Endothelial cell (in vitro differentiated cells): ENCODE data around the gene ODAPH. TPM values are rescaled to one million over a fixed set of nuclear protein-coding genes. Genes with fewer than 3 reads are reported as not detected.

ENCODE experiments used
- DNase-seq: peaks from one replicate; pipeline ENCODE4 v3.0.0; 2021; ENCODE audit warnings: low spot score
- H3K27ac Mint-ChIP-seq: one replicate; pipeline ENCODE4 v1.8.0; 2021; ENCODE audit warnings: mixed read lengths, inconsistent platforms; ENCODE audit not compliant: unreplicated experiment
- H3K27me3 Mint-ChIP-seq: one replicate; pipeline ENCODE4 v1.8.0; 2021; ENCODE audit warnings: mild to moderate bottlenecking, moderate library complexity, mixed read lengths, inconsistent platforms; ENCODE audit not compliant: unreplicated experiment
- H3K36me3 Mint-ChIP-seq: one replicate; pipeline ENCODE4 v1.8.0; 2021; ENCODE audit warnings: mild to moderate bottlenecking, low read depth, mixed read lengths, inconsistent platforms; ENCODE audit not compliant: unreplicated experiment
- H3K4me1 Mint-ChIP-seq: one replicate; pipeline ENCODE4 v1.8.0; 2021; ENCODE audit warnings: mild to moderate bottlenecking, mixed read lengths, inconsistent platforms; ENCODE audit not compliant: unreplicated experiment
- H3K4me3 Mint-ChIP-seq: one replicate; pipeline ENCODE4 v1.8.0; 2021; ENCODE audit warnings: mild to moderate bottlenecking, mixed read lengths, inconsistent platforms; ENCODE audit not compliant: unreplicated experiment
- H3K9me3 Mint-ChIP-seq: one replicate; pipeline ENCODE4 v1.8.0; 2021; ENCODE audit warnings: mixed read lengths, inconsistent platforms; ENCODE audit not compliant: unreplicated experiment
- total RNA-seq: library from RNA; stranded (reverse); fragmentation: NEBNext Ultra II Directional; extraction: Animal tissue kit (Norgen Biotek cat#: 25700); gene quantifications from one replicate; pipeline ENCODE4 v1.2.1, GENCODE V29; 2021; ENCODE audit not compliant: unreplicated experiment
- TF ChIP-seq, protein P1 (sequence below): fragments of 200-600 bp; sonication (generic); IDR thresholded peaks from one replicate; pipeline ENCODE4 v1.5.0; 2021; ENCODE audit warnings: antibody characterized with exemption; ENCODE audit not compliant: unreplicated experiment

The ODAPH gene
- total RNA-seq, 1 donor from 2014 or later, result not detected

DNA sequence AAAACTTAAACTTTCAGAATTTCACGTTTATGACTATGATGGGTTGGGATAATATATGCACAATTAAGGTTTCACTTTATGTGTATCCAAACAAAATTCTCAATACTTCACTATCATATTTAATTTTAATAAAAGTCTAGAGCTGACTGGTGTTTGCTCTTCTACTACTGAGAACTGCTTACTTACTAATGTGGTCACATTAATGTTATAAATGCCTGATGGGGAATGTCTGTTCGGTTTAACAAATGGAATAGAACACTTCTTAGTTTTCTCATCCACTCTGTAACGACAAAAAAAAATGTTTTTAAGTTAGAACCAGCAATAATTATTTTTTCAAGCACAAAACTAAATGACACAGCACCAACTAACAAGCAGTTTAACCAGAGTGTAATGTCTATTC lies 40.2 kb downstream of the ODAPH start:
- Mint-ChIP-seq H3K4me1 (no peaks in the 10 kb centered on the region), H3K4me3 (no peak overlapping the region), H3K27me3 (no peaks in the 10 kb centered on the region), H3K9me3 (no peaks in the 10 kb centered on the region), H3K27ac (no peak overlapping the region), H3K36me3 (no peaks in the 10 kb centered on the region)
- TF ChIP-seq, protein P1, sequence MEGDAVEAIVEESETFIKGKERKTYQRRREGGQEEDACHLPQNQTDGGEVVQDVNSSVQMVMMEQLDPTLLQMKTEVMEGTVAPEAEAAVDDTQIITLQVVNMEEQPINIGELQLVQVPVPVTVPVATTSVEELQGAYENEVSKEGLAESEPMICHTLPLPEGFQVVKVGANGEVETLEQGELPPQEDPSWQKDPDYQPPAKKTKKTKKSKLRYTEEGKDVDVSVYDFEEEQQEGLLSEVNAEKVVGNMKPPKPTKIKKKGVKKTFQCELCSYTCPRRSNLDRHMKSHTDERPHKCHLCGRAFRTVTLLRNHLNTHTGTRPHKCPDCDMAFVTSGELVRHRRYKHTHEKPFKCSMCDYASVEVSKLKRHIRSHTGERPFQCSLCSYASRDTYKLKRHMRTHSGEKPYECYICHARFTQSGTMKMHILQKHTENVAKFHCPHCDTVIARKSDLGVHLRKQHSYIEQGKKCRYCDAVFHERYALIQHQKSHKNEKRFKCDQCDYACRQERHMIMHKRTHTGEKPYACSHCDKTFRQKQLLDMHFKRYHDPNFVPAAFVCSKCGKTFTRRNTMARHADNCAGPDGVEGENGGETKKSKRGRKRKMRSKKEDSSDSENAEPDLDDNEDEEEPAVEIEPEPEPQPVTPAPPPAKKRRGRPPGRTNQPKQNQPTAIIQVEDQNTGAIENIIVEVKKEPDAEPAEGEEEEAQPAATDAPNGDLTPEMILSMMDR, result no peak
- no peak for DNase-seq

DNA sequence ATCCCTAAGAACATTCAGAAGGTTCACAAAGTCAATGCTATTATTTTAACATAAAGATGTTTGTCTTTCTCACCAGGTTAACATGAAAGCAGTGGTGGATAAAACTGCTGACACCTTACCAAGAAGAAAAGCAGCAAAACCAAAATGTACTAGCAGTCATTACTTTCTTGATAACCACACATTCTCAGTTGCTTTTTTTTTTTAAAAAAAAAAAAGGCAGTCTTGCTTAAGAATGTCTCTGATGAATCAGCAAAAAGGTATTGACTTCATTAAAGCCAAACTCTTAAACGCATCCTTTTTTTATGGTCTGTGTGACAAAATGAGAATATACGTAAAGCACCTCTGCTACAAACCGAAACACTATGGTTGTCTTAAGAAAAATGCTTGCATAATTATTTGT lies 42.5 kb downstream of the ODAPH start:
- H3K36me3 Mint-ChIP-seq, result no peaks in the 10 kb centered on the region
- H3K9me3 Mint-ChIP-seq, result no peaks in the 10 kb centered on the region
- H3K4me1 Mint-ChIP-seq, result no peaks in the 10 kb centered on the region
- DNase-seq, result no peak
- no peaks in the 10 kb centered on the region for H3K27me3 Mint-ChIP-seq
- H3K4me3 Mint-ChIP-seq, result no peak overlapping the region
- TF ChIP-seq, protein P1, result no peak
- H3K27ac Mint-ChIP-seq, result no peak overlapping the region

DNA sequence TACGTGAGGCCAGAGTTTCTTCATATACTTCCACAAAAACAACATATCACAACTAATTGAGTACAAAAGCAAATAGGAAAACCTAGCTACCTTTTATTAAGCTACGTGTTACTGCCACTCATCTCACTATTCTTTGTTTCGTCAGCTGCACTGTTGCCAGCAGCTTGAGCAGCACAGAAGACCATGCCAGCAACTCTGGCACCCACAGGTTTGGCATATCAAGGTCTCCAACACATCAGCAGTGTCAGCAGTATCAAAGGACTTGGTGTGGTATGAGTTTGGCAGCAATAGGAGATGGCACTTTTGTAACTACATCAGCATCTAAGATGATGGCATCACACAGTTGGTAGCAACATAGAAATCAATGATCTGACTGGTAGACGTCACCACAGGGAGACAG lies 43.8 kb downstream of the ODAPH start:
- no peak overlapping the region for H3K27ac Mint-ChIP-seq
- TF ChIP-seq, protein P1, result no peak
- no peak for DNase-seq
- H3K36me3 Mint-ChIP-seq, result no peaks in the 10 kb centered on the region
- no peaks in the 10 kb centered on the region for H3K27me3 Mint-ChIP-seq
- H3K4me3 Mint-ChIP-seq, result no peak overlapping the region
- H3K9me3 Mint-ChIP-seq, result no peaks in the 10 kb centered on the region
- H3K4me1 Mint-ChIP-seq, result no peaks in the 10 kb centered on the region

DNA sequence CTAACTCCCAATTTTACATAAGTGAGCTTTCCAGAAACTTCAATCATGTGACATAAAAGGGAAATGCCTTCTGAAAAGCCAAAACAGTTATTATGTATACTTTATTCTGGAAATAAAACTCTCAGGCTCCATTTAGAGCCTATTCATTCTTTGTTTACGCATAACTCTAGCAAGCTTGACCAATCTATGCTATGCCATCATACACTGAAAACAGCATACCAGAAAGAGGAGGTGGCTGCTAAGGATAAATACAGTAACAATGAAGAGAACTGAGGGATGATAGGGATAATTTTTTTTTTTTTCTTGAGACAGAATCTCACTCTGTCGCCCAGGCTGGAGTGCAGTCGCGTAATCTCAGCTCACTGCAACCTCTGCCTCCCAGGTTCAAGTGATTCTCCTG lies 50.1 kb downstream of the ODAPH start:
- DNase-seq, result no peak
- TF ChIP-seq, protein P1, result no peak
- H3K27me3 Mint-ChIP-seq, result peaks cover 3% of the 10 kb centered on the region
- H3K27ac Mint-ChIP-seq, result no peak overlapping the region
- no peaks in the 10 kb centered on the region for H3K4me1 Mint-ChIP-seq
- H3K4me3 Mint-ChIP-seq, result no peak overlapping the region
- no peaks in the 10 kb centered on the region for H3K9me3 Mint-ChIP-seq
- no peaks in the 10 kb centered on the region for H3K36me3 Mint-ChIP-seq

DNA sequence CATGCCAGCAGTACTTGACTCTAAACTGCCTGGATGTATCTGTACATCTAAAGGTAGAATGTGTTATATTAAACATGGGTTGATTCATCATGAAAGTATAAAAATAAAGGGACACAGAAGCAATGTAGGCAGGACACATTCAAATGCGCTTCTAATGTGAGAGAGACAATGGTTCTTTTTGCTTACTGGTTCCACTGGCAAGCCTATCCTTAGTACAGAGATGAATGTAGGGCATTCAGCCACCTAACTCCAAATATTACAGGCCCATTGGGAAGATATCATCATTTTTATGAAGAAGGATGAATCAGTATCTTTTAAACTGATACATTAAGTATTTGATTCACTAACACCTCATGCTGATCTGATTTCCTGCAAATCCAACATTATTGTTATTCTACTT lies 56.4 kb downstream of the ODAPH start:
- no peak for DNase-seq
- Mint-ChIP-seq H3K9me3 (no peaks in the 10 kb centered on the region), H3K27ac (no peak overlapping the region), H3K4me1 (no peaks in the 10 kb centered on the region), H3K27me3 (no peaks in the 10 kb centered on the region), H3K4me3 (no peak overlapping the region), H3K36me3 (no peaks in the 10 kb centered on the region)
- TF ChIP-seq, protein P1, result no peak

Other genes starting within 250 kb of the ODAPH start
- gene RCHY1, start 41.7 kb upstream of the ODAPH start, total RNA-seq, result 40.7 TPM
- gene THAP6, start 41.6 kb upstream of the ODAPH start, total RNA-seq, result 7.3 TPM
- 0.82 TPM for gene CDKL2, start 74.5 kb downstream of the ODAPH start, total RNA-seq
- 209 TPM for gene G3BP2, start 117.3 kb downstream of the ODAPH start, total RNA-seq
- 48.5 TPM for gene USO1, start 168.5 kb downstream of the ODAPH start, total RNA-seq